GM12878 (cell line): ENCODE data around the gene ANO9. TPM values are rescaled to one million over a fixed set of nuclear protein-coding genes. Genes with fewer than 3 reads are reported as not detected.
"Not testable (repeated sequence)": the region's sequence is repeated elsewhere in the genome, so short reads cannot be mapped to it uniquely, and the experiment has no call there.

Experiments
- ATAC-seq: fragments of 200-7000 bp; cut with Tn5 transposase; 3 replicates; pipeline ENCODE4 v1.9.1; 2020; ENCODE audit warnings: mild to moderate bottlenecking, moderate library complexity
- BruUV-seq: library from RNA; stranded (reverse); fragments of 400-500 nt; replicated peaks from 2 replicates; lab custom pipeline; 2021; lab: Mats Ljungman, UMichigan
- CTCF ChIA-PET: fragments of 300-600 bp; sonication (Branson Sonifier 250); formaldehyde crosslinking; extraction: SDS; loops from one replicate; lab custom pipeline; 2021; ENCODE audit warnings: inconsistent platforms; lab: Yijun Ruan, JAX
- POLR2A ChIA-PET: fragments of 350-600 bp; formaldehyde crosslinking; extraction: SDS; loops from one replicate; lab custom pipeline; 2021; ENCODE audit warnings: inconsistent platforms; lab: Charles Lee
- RAD21 ChIA-PET: fragments of 300-600 bp; sonication (Branson Sonifier 250); formaldehyde crosslinking; loops from one replicate; lab custom pipeline; 2023; ENCODE audit warnings: antibody characterized with exemption; ENCODE audit not compliant: unreplicated experiment; lab: Charles Lee
- SMC1A ChIA-PET: fragments of 300-600 bp; sonication (Branson Sonifier 250); formaldehyde crosslinking; loops from one replicate; lab custom pipeline; 2023; ENCODE audit not compliant: unreplicated experiment, uncharacterized antibody; lab: Charles Lee
- DNase-seq: peaks from one replicate; pipeline ENCODE4 v3.0.0-alpha.2; 2011; ENCODE audit warnings: low read depth, low spot score
- FAIRE-seq: peaks from 3 replicates; lab custom pipeline; 2011; peaks lifted over from hg19 to GRCh38; lab: Jason Lieb, UNC
- H2AFZ ChIP-seq: 2 replicates; pipeline ENCODE4 v1.6.0; 2011; ENCODE audit warnings: low read depth, low read length, control low read depth; ENCODE audit not compliant: control insufficient read depth
- H3K27ac ChIP-seq: 2 replicates; pipeline ENCODE4 v1.5.1; 2011; ENCODE audit warnings: control low read depth; ENCODE audit not compliant: control insufficient read depth, insufficient read depth
- H3K27me3 ChIP-seq, 2 experiments: replicated peaks in 1 of 2; 2 replicates each; pipeline versions ENCODE4 v1.6.0 to v1.6.1; 2011; ENCODE audit warnings: low read length in 1 of 2; ENCODE audit not compliant: control insufficient read depth in 2 of 2, insufficient read depth in 2 of 2
- H3K36me3 ChIP-seq, 2 experiments: 2 replicates each; pipeline ENCODE4 v1.5.1; 2011; ENCODE audit warnings: low read length in 1 of 2; ENCODE audit not compliant: control insufficient read depth in 2 of 2, insufficient read depth in 2 of 2
- H3K4me1 ChIP-seq: 2 replicates; pipeline ENCODE4 v1.6.1; 2011; ENCODE audit warnings: mild to moderate bottlenecking, low read length, moderate library complexity, mixed read lengths; ENCODE audit not compliant: control insufficient read depth, insufficient read depth
- H3K4me2 ChIP-seq: 2 replicates; pipeline ENCODE4 v1.6.0; 2011; ENCODE audit warnings: control low read depth; ENCODE audit not compliant: control insufficient read depth, insufficient read depth
- H3K4me3 ChIP-seq: fragments of 200-600 bp; sonication (generic); 2 replicates; pipeline ENCODE4 v1.5.1; 2016
- H3K79me2 ChIP-seq: 2 replicates; pipeline ENCODE4 v1.6.0; 2011; ENCODE audit warnings: low read length; ENCODE audit not compliant: control insufficient read depth, insufficient read depth
- H3K9ac ChIP-seq: 2 replicates; pipeline ENCODE4 v1.8.0; 2011; ENCODE audit warnings: low read length, control low read depth, mixed read lengths; ENCODE audit not compliant: control insufficient read depth, insufficient read depth
- H3K9me3 ChIP-seq: replicated peaks from 3 replicates; pipeline ENCODE4 v1.5.1; 2011; ENCODE audit warnings: mild to moderate bottlenecking, low read length; ENCODE audit not compliant: control insufficient read depth, insufficient read depth
- H4K20me1 ChIP-seq: 2 replicates; pipeline ENCODE4 v1.6.0; 2011; ENCODE audit not compliant: control insufficient read depth, insufficient read depth
- MYB ChIP-seq: fragments of 150-350 bp; IDR thresholded peaks from 2 replicates; pipeline ENCODE4 v1.6.1; 2014; ENCODE audit warnings: mild to moderate bottlenecking, low read depth, low read length, borderline replicate concordance
- PAX5 ChIP-seq: IDR thresholded peaks from 2 replicates; pipeline ENCODE4 v1.6.1; 2011; ENCODE audit warnings: low read depth, low read length, borderline replicate concordance
- WGBS: methylation state at CpG from one replicate; pipeline ENCODE4 v1.1.6; 2016; ENCODE audit warnings: low lambda C conversion rate; ENCODE audit not compliant: insufficient replicate concordance, insufficient coverage; ENCODE audit errors: missing lambda C conversion rate; 5-methylcytosine and 5-hydroxymethylcytosine counted together
- in situ Hi-C: fragments of 300-500 bp; cut with MboI; formaldehyde crosslinking; loops from 9 replicates; pipeline ENCODE4 v1.14.3; 2018; ENCODE audit warnings: mixed read lengths
- intact Hi-C: fragments of 100-400 bp; cut with micrococcal nuclease; formaldehyde crosslinking; loops from one replicate; pipeline ENCODE4 v1.14.2; 2022; ENCODE audit not compliant: unreplicated experiment
- polyA plus RNA-seq, 11 experiments: library from polyadenylated mRNA; depleted of rRNA in 4 of 11; unstranded in 6 of 11; stranded (reverse) in 5 of 11; fragments of >200 nt; fragmentation: Nextera tagmentation in 4 of 11; fragmentation: Illumina TruSeq in 1 of 11; extraction: Ambion mirVana in 4 of 11; extraction: Trizol in 1 of 11; gene quantifications; 1 replicate in 1 of 11; 2 replicates in 10 of 11; pipeline versions ENCODE4 v1.2.1 to v1.2.3, GENCODE V29; 2011 to 2016; ENCODE audit warnings: inconsistent platforms in 2 of 11, missing spikeins in 2 of 11, low read depth in 1 of 11
- total RNA-seq, 4 experiments: library from RNA; depleted of rRNA in 3 of 4; stranded (reverse); fragments of >200 nt in 3 of 4; fragmentation: Illumina TruSeq in 1 of 4; extraction: Trizol in 1 of 4; gene quantifications; 2 replicates each; pipeline versions ENCODE4 v1.2.1 to v1.2.3, GENCODE V29; 2013 to 2021

Gene ANO9
- total and polyA plus RNA-seq, 10 of the 15 experiments (the other 5 are each of a cell fraction or from before 2014, with no cell fraction given) = 0.21 to 42.3 (median 12.0) TPM

DNA sequence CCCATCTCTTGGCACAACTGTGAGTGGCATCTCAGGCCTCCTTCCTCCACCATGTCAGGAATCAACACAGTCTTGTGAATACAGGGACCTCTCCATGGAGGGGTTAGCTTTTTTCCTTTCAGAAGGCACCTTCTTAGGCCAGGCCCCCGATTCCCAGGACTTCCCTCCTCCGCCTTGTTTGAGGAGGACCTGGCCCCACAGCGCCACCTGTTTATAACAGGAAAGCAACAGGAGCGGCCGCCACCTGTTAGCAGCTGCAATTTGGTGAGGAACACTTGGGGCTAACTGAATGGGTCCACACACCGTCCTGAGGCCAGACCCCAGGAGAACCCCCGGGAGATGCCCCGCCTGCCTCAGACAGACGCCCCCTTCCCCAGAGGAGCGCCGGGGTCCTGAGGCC, 51.6 kb downstream of the ANO9 start:
- Histone ChIP-seq H3K4me1 (no peaks in the 10 kb centered on the region), H2AFZ (no peak overlapping the region), H3K27ac (no peak overlapping the region), H3K36me3 (no peaks in the 10 kb centered on the region), H3K9me3 (no peaks in the 10 kb centered on the region; the same call in 2 of the 3 replicates), H3K9ac (no peak overlapping the region), H4K20me1 (no peaks in the 10 kb centered on the region), H3K4me2 (no peak overlapping the region), H3K27me3 (no peaks in the 10 kb centered on the region), H3K4me3 (no peak overlapping the region), H3K79me2 (no peaks in the 10 kb centered on the region)
- DNase-seq (no peak), FAIRE-seq (no peak), ATAC-seq (no peak)
- WGBS = 76% methylated on average over 6 of the region's 11 CpGs
- intact Hi-C loops (no loop called here), in situ Hi-C loops (no loop called here)
- TF ChIP-seq MYB = no peak
- TF ChIP-seq PAX5 = no peak
- POLR2A ChIA-PET = no interaction called here
- RAD21 ChIA-PET = no interaction called here
- CTCF ChIA-PET = no interaction called here
- SMC1A ChIA-PET = no interaction called here
- no TSS peak for BruUV-seq

DNA sequence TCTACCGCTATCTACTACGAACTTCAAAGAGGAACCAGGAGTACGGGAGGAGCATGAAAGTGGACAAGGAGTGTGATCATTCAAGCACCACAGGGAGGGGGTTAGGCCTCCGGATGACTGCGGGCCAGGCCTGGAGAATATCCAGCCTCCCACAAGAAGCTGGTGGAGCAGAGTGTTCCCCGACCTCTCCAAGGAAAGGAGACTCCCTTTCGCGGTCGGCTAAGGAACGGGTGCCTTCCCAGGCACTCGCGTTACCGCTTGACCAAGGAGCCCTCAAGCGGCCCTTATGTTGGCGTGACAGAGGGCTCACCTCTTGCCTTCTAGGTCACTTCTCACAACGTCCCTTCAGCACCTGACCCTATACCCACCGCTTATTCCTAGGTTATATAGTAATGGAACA, 52.4 kb downstream of the ANO9 start:
- H3K27me3 ChIP-seq, H3K4me1 ChIP-seq, SMC1A ChIA-PET, ATAC-seq, CTCF ChIA-PET, H3K4me2 ChIP-seq, H3K36me3 ChIP-seq, FAIRE-seq, H3K79me2 ChIP-seq, RAD21 ChIA-PET, H3K27ac ChIP-seq, H3K4me3 ChIP-seq, DNase-seq, H2AFZ ChIP-seq, in situ Hi-C loops, H3K9me3 ChIP-seq, BruUV-seq, intact Hi-C loops, H4K20me1 ChIP-seq, POLR2A ChIA-PET, H3K9ac ChIP-seq: not testable (repeated sequence)
- WGBS = 49% methylated on average over 10 of the region's 17 CpGs
